Osteocyte (in vitro differentiated cells): ENCODE measurements around the gene TYW3. TPM values are rescaled to one million over a fixed set of nuclear protein-coding genes. Genes with fewer than 3 reads are reported as not detected.
"Not testable (repeated sequence)": the region's sequence is repeated elsewhere in the genome, so short reads cannot be mapped to it uniquely, and the experiment has no call there.

Experiments
- DNase-seq: peaks from one replicate; pipeline ENCODE4 v3.0.0; 2021; ENCODE audit warnings: mixed read lengths; ENCODE audit not compliant: unreplicated experiment; ENCODE audit errors: extremely low spot score
- H3K27ac Mint-ChIP-seq: one replicate; pipeline ENCODE4 v1.8.0; 2021; ENCODE audit warnings: mild to moderate bottlenecking, mixed read lengths; ENCODE audit not compliant: unreplicated experiment
- H3K27me3 Mint-ChIP-seq: one replicate; pipeline ENCODE4 v1.8.0; 2021; ENCODE audit warnings: mixed read lengths; ENCODE audit not compliant: unreplicated experiment
- H3K36me3 Mint-ChIP-seq: one replicate; pipeline ENCODE4 v1.8.0; 2021; ENCODE audit warnings: mixed read lengths; ENCODE audit not compliant: unreplicated experiment
- H3K4me1 Mint-ChIP-seq: one replicate; pipeline ENCODE4 v1.8.0; 2021; ENCODE audit warnings: mixed read lengths; ENCODE audit not compliant: unreplicated experiment
- H3K4me3 Mint-ChIP-seq: one replicate; pipeline ENCODE4 v1.8.0; 2021; ENCODE audit warnings: mild to moderate bottlenecking, moderate library complexity, mixed read lengths; ENCODE audit not compliant: unreplicated experiment
- H3K9me3 Mint-ChIP-seq: one replicate; pipeline ENCODE4 v1.8.0; 2021; ENCODE audit warnings: mixed read lengths; ENCODE audit not compliant: unreplicated experiment
- CTCF ChIP-seq: fragments of 200-600 bp; sonication (generic); IDR thresholded peaks from 2 replicates; pipeline ENCODE4 v1.5.0; 2021; ENCODE audit warnings: antibody characterized with exemption, mild to moderate bottlenecking, moderate library complexity
- total RNA-seq: library from RNA; stranded (reverse); gene quantifications from 2 replicates; pipeline ENCODE4 v1.2.1, GENCODE V29; 2021

Gene TYW3
- total RNA-seq, 1 donor from 2014 or later = 5.6 TPM

- Mint-ChIP-seq H3K27me3 (no peaks in the 10 kb centered on the region), H3K27ac (no peak overlapping the region), H3K4me3 (no peak overlapping the region), H3K9me3 (peaks cover 25% of the 10 kb centered on the region), H3K4me1 (peaks cover 7% of the 10 kb centered on the region), H3K36me3 (peaks cover 15% of the 10 kb centered on the region)
- TF ChIP-seq CTCF = no peak
- DNase-seq = no peak
Observed at GRCh38 chr1:74737333-74737732, 4.4 kb downstream of the TYW3 start.

GRCh38 chr1:74740307-74740980 lies 7.5 kb downstream of the TYW3 start:
- H3K27me3 Mint-ChIP-seq, H3K4me1 Mint-ChIP-seq, DNase-seq, H3K27ac Mint-ChIP-seq, H3K4me3 Mint-ChIP-seq: not testable (repeated sequence)
- Mint-ChIP-seq H3K36me3 (peaks cover 29% of the 10 kb centered on the region), H3K9me3 (peaks cover 33% of the 10 kb centered on the region)

GRCh38 chr1:74745247-74745646 lies 12.3 kb downstream of the TYW3 start:
- not testable (repeated sequence) for H3K27ac Mint-ChIP-seq, DNase-seq, H3K4me1 Mint-ChIP-seq, H3K27me3 Mint-ChIP-seq, H3K4me3 Mint-ChIP-seq
- Mint-ChIP-seq H3K36me3 (peaks cover 20% of the 10 kb centered on the region), H3K9me3 (peaks cover 23% of the 10 kb centered on the region)

- H3K27me3 Mint-ChIP-seq = no peaks in the 10 kb centered on the region
- H3K36me3 Mint-ChIP-seq = peaks cover 6% of the 10 kb centered on the region
Observed at GRCh38 chr1:74748960-74749359, 16.0 kb downstream of the TYW3 start.

GRCh38 chr1:74753104-74753503 lies 20.2 kb downstream of the TYW3 start:
- Mint-ChIP-seq H3K27ac (no peak overlapping the region), H3K9me3 (peaks cover 9% of the 10 kb centered on the region), H3K36me3 (peaks cover 11% of the 10 kb centered on the region), H3K4me1 (no peaks in the 10 kb centered on the region), H3K4me3 (no peak overlapping the region), H3K27me3 (no peaks in the 10 kb centered on the region)
- DNase-seq = no peak
- TF ChIP-seq CTCF = no peak

More at GRCh38 chr1:74748960-74749359, 16.0 kb downstream of the TYW3 start:
- peaks cover 6% of the 10 kb centered on the region for H3K9me3 Mint-ChIP-seq
- no peak for TF ChIP-seq CTCF
- H3K27ac Mint-ChIP-seq = no peak overlapping the region
- no peak overlapping the region for H3K4me3 Mint-ChIP-seq
- no peak for DNase-seq
- no peaks in the 10 kb centered on the region for H3K4me1 Mint-ChIP-seq

- Mint-ChIP-seq H3K36me3 (peaks cover 11% of the 10 kb centered on the region), H3K4me3 (no peak overlapping the region), H3K27me3 (no peaks in the 10 kb centered on the region), H3K27ac (no peak overlapping the region), H3K4me1 (no peaks in the 10 kb centered on the region), H3K9me3 (peaks cover 17% of the 10 kb centered on the region)
- TF ChIP-seq CTCF = no peak
- DNase-seq = no peak
Observed at GRCh38 chr1:74755475-74755874, 22.5 kb downstream of the TYW3 start.

GRCh38 chr1:74756650-74757049 lies 23.7 kb downstream of the TYW3 start:
- H3K9me3 Mint-ChIP-seq = peaks cover 17% of the 10 kb centered on the region

More at GRCh38 chr1:74756650-74757049, 23.7 kb downstream of the TYW3 start:
- H3K4me1 Mint-ChIP-seq, H3K27me3 Mint-ChIP-seq, H3K4me3 Mint-ChIP-seq, H3K27ac Mint-ChIP-seq, DNase-seq: not testable (repeated sequence)
- peaks cover 11% of the 10 kb centered on the region for H3K36me3 Mint-ChIP-seq
